ENCODE measurements around the gene PIP5KL1. TPM values are rescaled to one million over a fixed set of nuclear protein-coding genes. Genes with fewer than 3 reads are reported as not detected.

The PIP5KL1 gene
- total RNA-seq, 1 donor from 2014 or later: 11.5 TPM

- no peak for DNase-seq
- ATAC-seq: no peak
- peaks cover 58% of the 10 kb centered on the region for H3K4me1 ChIP-seq
- H3K4me3 ChIP-seq: no peak overlapping the region
- H3K27me3 ChIP-seq (ENCODE audit: low read depth): no peaks in the 10 kb centered on the region
- peaks cover 46% of the 10 kb centered on the region for H3K36me3 ChIP-seq
- H3K27ac ChIP-seq: no peak overlapping the region
- TF ChIP-seq CTCF (IDR thresholded peaks at IDR 0.05): no peak
- intact Hi-C loops (cut with DNase I): no loop called here
- H3K9me3 ChIP-seq: no peaks in the 10 kb centered on the region
These were observed 59.7 kb downstream of the PIP5KL1 start for GRCh38 chr9:127870887-127871286.

Other genes with a start within 250 kb of the PIP5KL1 start
- 25.9 TPM for gene CFAP157, start 223.8 kb downstream of the PIP5KL1 start, total RNA-seq
- gene PTRH1, start 215.1 kb downstream of the PIP5KL1 start, total RNA-seq: 9.1 TPM
- gene TTC16, start 214.7 kb downstream of the PIP5KL1 start, total RNA-seq: 1.3 TPM
- 16.5 TPM for gene TOR2A, start 195.5 kb downstream of the PIP5KL1 start, total RNA-seq
- 59.4 TPM for gene SH2D3C, start 152.1 kb downstream of the PIP5KL1 start, total RNA-seq
- 96.2 TPM for gene CDK9, start 144.7 kb downstream of the PIP5KL1 start, total RNA-seq
- 55.4 TPM for gene FPGS, start 127.9 kb downstream of the PIP5KL1 start, total RNA-seq
- gene ENG, start 76.1 kb downstream of the PIP5KL1 start, total RNA-seq: 323 TPM
- gene AK1, start 53.1 kb downstream of the PIP5KL1 start, total RNA-seq: 185 TPM
- gene ST6GALNAC6, start 31.2 kb downstream of the PIP5KL1 start, total RNA-seq: 82.0 TPM
- 45.6 TPM for gene ST6GALNAC4, start 13.7 kb downstream of the PIP5KL1 start, total RNA-seq
- gene DPM2, start 7.1 kb upstream of the PIP5KL1 start, total RNA-seq: 33.7 TPM
- gene EEIG1, start 50.2 kb upstream of the PIP5KL1 start, total RNA-seq: 36.0 TPM
- 11.3 TPM for gene NAIF1, start 136.5 kb upstream of the PIP5KL1 start, total RNA-seq
- 27.3 TPM for gene SLC25A25, start 137.5 kb upstream of the PIP5KL1 start, total RNA-seq
- gene PTGES2, start 197.0 kb upstream of the PIP5KL1 start, total RNA-seq: 30.6 TPM
- 83.4 TPM for gene LCN2, start 218.7 kb upstream of the PIP5KL1 start, total RNA-seq
- gene BBLN, start 229.5 kb upstream of the PIP5KL1 start, total RNA-seq: 47.9 TPM